Muscle of leg (tissue), 11 donors: ENCODE measurements around the gene KRTAP10-8. TPM values are rescaled to one million over a fixed set of nuclear protein-coding genes. Genes with fewer than 3 reads are reported as not detected.
"Not testable (repeated sequence)": the region's sequence is repeated elsewhere in the genome, so short reads cannot be mapped to it uniquely, and the experiment has no call there.

Experiments used
- DNase-seq: peaks from one replicate; pipeline ENCODE4 v3.0.0; 2013
- H3K27ac ChIP-seq: one replicate; pipeline ENCODE4 v1.5.1; 2013; ENCODE audit warnings: mild to moderate bottlenecking, low read length, control low read depth
- H3K27me3 ChIP-seq: one replicate; pipeline ENCODE4 v1.6.1; 2013; ENCODE audit warnings: low read length; ENCODE audit not compliant: control insufficient read depth, insufficient read depth
- H3K36me3 ChIP-seq: one replicate; pipeline ENCODE4 v1.6.1; 2013; ENCODE audit warnings: low read length; ENCODE audit not compliant: control insufficient read depth, insufficient read depth
- H3K4me1 ChIP-seq: one replicate; pipeline ENCODE4 v1.6.1; 2013; ENCODE audit warnings: low read length; ENCODE audit not compliant: control insufficient read depth, insufficient read depth
- H3K4me3 ChIP-seq: one replicate; pipeline ENCODE4 v1.5.1; 2013; ENCODE audit warnings: low read length, control low read depth
- H3K9me3 ChIP-seq: replicated peaks from 2 replicates; pipeline ENCODE4 v1.6.1; 2013; ENCODE audit warnings: low read depth, low read length; ENCODE audit not compliant: control insufficient read depth
- WGBS: methylation state at CpG from one replicate; pipeline ENCODE4 v1.1.5; 2013; ENCODE audit warnings: missing lambda C conversion rate; ENCODE audit not compliant: insufficient coverage; 5-methylcytosine and 5-hydroxymethylcytosine counted together
- polyA plus RNA-seq, 8 donors: library from polyadenylated mRNA; unstranded; fragments of 120-200 nt; gene quantifications; one replicate each; pipeline versions ENCODE4 v1.2.1 to v1.2.3, GENCODE V29; 2013; ENCODE audit warnings: inconsistent platforms in 1 of 8, low replicate concordance in 1 of 8; ENCODE audit not compliant: insufficient read length in 8 of 8, insufficient read depth in 1 of 8
- total RNA-seq: library from RNA; stranded (reverse); fragments of 120-200 nt; gene quantifications from one replicate; pipeline ENCODE4 v1.2.4, GENCODE V29; 2013

KRTAP10-8 gene
- total and polyA plus RNA-seq, 9 donors, result not detected

GRCh38 chr21:44590897-44591800 is 20.7 kb upstream of the KRTAP10-8 start:
- H3K9me3 ChIP-seq, H3K4me3 ChIP-seq, H3K36me3 ChIP-seq, H3K27ac ChIP-seq, H3K27me3 ChIP-seq, DNase-seq: not testable (repeated sequence)
- peaks cover 16% of the 10 kb centered on the region for H3K4me1 ChIP-seq
- WGBS, result 53% methylated on average over 13 of the region's 19 CpGs

- DNase-seq, result not testable (repeated sequence)
- H3K4me1 ChIP-seq, result peaks cover 16% of the 10 kb centered on the region
- no CpG with 5 or more reads among the region's 4 CpGs for WGBS
These were observed 20.1 kb upstream of the KRTAP10-8 start for GRCh38 chr21:44591801-44592130.

GRCh38 chr21:44592446-44593311 is 19.2 kb upstream of the KRTAP10-8 start, which contains the start of gene KRTAP10-6:
TSS of gene KRTAP10-6 (minus strand) at chr21:44592505. CDS start at chr21:44592484, 21 bp downstream.
- DNase-seq, result no peak

More at GRCh38 chr21:44591801-44592130, 20.1 kb upstream of the KRTAP10-8 start:
- not testable (repeated sequence) for H3K27me3 ChIP-seq, H3K36me3 ChIP-seq, H3K9me3 ChIP-seq, H3K4me3 ChIP-seq, H3K27ac ChIP-seq

GRCh38 chr21:44593598-44594405 is 18.1 kb upstream of the KRTAP10-8 start:
- Histone ChIP-seq H3K27me3 (peaks cover 4% of the 10 kb centered on the region), H3K4me1 (peaks cover 16% of the 10 kb centered on the region), H3K4me3 (no peak overlapping the region), H3K36me3 (no peaks in the 10 kb centered on the region), H3K27ac (no peak overlapping the region), H3K9me3 (no peaks in the 10 kb centered on the region)
- peak; percentile 22 for DNase-seq
- 38% methylated on average over 16 of the region's 20 CpGs for WGBS

More at GRCh38 chr21:44592446-44593311, 19.2 kb upstream of the KRTAP10-8 start, which contains the start of gene KRTAP10-6:
- H3K9me3 ChIP-seq, result no peaks in the 10 kb centered on the region
- H3K4me1 ChIP-seq, result peaks cover 16% of the 10 kb centered on the region
- H3K36me3 ChIP-seq, result no peaks in the 10 kb centered on the region
- no peaks in the 10 kb centered on the region for H3K27me3 ChIP-seq
- no peak within 1 kb of the TSS for H3K4me3 ChIP-seq
- H3K27ac ChIP-seq, result no peak within 1 kb of the TSS
- 49% methylated on average over 26 of the region's 33 CpGs for whole genome bisulfite sequencing

- H3K4me3 ChIP-seq, result no peak overlapping the region
- no peaks in the 10 kb centered on the region for H3K9me3 ChIP-seq
- no peaks in the 10 kb centered on the region for H3K36me3 ChIP-seq
- DNase-seq, result no peak
- H3K27ac ChIP-seq, result no peak overlapping the region
- H3K4me1 ChIP-seq, result peaks cover 16% of the 10 kb centered on the region
- peaks cover 4% of the 10 kb centered on the region for H3K27me3 ChIP-seq
- 50% methylated on average over 6 of the region's 12 CpGs for WGBS
These were observed 17.4 kb upstream of the KRTAP10-8 start for GRCh38 chr21:44594406-44594916.

- Histone ChIP-seq H3K4me1 (peaks cover 16% of the 10 kb centered on the region), H3K27ac (no peak overlapping the region), H3K4me3 (no peak overlapping the region), H3K27me3 (peaks cover 4% of the 10 kb centered on the region), H3K9me3 (no peaks in the 10 kb centered on the region), H3K36me3 (no peaks in the 10 kb centered on the region)
- no peak for DNase-seq
- WGBS, result 40% methylated on average over 1 of the region's 6 CpGs
These were observed 16.4 kb upstream of the KRTAP10-8 start for GRCh38 chr21:44595524-44595923.

- no peak overlapping the region for H3K27ac ChIP-seq
- H3K27me3 ChIP-seq, result peaks cover 4% of the 10 kb centered on the region
- H3K4me1 ChIP-seq, result peaks cover 16% of the 10 kb centered on the region
- no peaks in the 10 kb centered on the region for H3K9me3 ChIP-seq
- 74% methylated on average over 4 of the region's 9 CpGs for WGBS
- H3K36me3 ChIP-seq, result no peaks in the 10 kb centered on the region
- H3K4me3 ChIP-seq, result no peak overlapping the region
- no peak for DNase-seq
These were observed 15.7 kb upstream of the KRTAP10-8 start for GRCh38 chr21:44596068-44596725.

- WGBS, result 86% methylated on average over 5 of the region's 11 CpGs
- peaks cover 4% of the 10 kb centered on the region for H3K27me3 ChIP-seq
These were observed 13.8 kb upstream of the KRTAP10-8 start for GRCh38 chr21:44598061-44598460.

More at GRCh38 chr21:44598061-44598460, 13.8 kb upstream of the KRTAP10-8 start:
- Histone ChIP-seq H3K9me3 (no peaks in the 10 kb centered on the region), H3K27ac (no peak overlapping the region), H3K36me3 (no peaks in the 10 kb centered on the region), H3K4me3 (no peak overlapping the region), H3K4me1 (peaks cover 12% of the 10 kb centered on the region)
- DNase-seq, result no peak
